H1 (cell line): ENCODE results near the gene ACBD4. TPM values are rescaled to one million over a fixed set of nuclear protein-coding genes. Genes with fewer than 3 reads are reported as not detected.

ENCODE experiments used
- CTCF ChIA-PET: fragments of 300-600 bp; sonication (Branson Sonifier 250); formaldehyde crosslinking; loops from one replicate; lab custom pipeline; 2021; ENCODE audit not compliant: partially characterized antibody; lab: Charles Lee
- POLR2A ChIA-PET: fragments of 300-600 bp; sonication (Branson Sonifier 250); formaldehyde crosslinking; loops from one replicate; lab custom pipeline; 2021; ENCODE audit warnings: inconsistent platforms; ENCODE audit not compliant: partially characterized antibody; lab: Charles Lee
- DNase-seq, 2 experiments: peaks; one replicate each; pipeline versions ENCODE4 v3.0.0 to v3.0.0-alpha.2; 2010 to 2022; ENCODE audit warnings: low spot score in 2 of 2, low read depth in 1 of 2, mixed read lengths in 1 of 2
- FAIRE-seq: peaks from 2 replicates; lab custom pipeline; 2011; peaks lifted over from hg19 to GRCh38; lab: Jason Lieb, UNC
- H2AFZ ChIP-seq: 2 replicates; pipeline ENCODE4 v1.8.1; 2012; ENCODE audit warnings: low read length, inconsistent platforms
- H2AK5ac ChIP-seq: 2 replicates; pipeline ENCODE4 v1.6.1; 2013; ENCODE audit warnings: low read depth, low read length
- H2BK120ac ChIP-seq: replicated peaks from 2 replicates; pipeline ENCODE3; 2013; ENCODE audit warnings: low read depth, low read length, inconsistent platforms
- H2BK12ac ChIP-seq: 2 replicates; pipeline ENCODE4 v1.6.1; 2013; ENCODE audit warnings: low read depth, low read length
- H2BK15ac ChIP-seq: 2 replicates; pipeline ENCODE4 v1.6.1; 2013; ENCODE audit warnings: low read length
- H2BK20ac ChIP-seq: 2 replicates; pipeline ENCODE4 v1.6.1; 2013; ENCODE audit warnings: low read length
- H2BK5ac ChIP-seq: 2 replicates; pipeline ENCODE4 v1.6.1; 2013; ENCODE audit warnings: low read depth, low read length
- H3K14ac ChIP-seq: 2 replicates; pipeline ENCODE4 v1.6.1; 2013; ENCODE audit warnings: inconsistent platforms; ENCODE audit not compliant: insufficient read length
- H3K18ac ChIP-seq: 2 replicates; pipeline ENCODE4 v1.6.1; 2013; ENCODE audit warnings: low read length; ENCODE audit errors: extremely low read depth
- H3K23ac ChIP-seq: 2 replicates; pipeline ENCODE4 v1.6.1; 2013; ENCODE audit warnings: inconsistent platforms; ENCODE audit not compliant: insufficient read length
- H3K23me2 ChIP-seq: 2 replicates; pipeline ENCODE4 v1.6.1; 2013; ENCODE audit warnings: low read depth, low read length
- H3K27ac ChIP-seq: 2 replicates; pipeline ENCODE4 v1.6.1; 2011; ENCODE audit warnings: low read depth, low read length, inconsistent platforms
- H3K27me3 ChIP-seq, 4 experiments: replicated peaks in 1 of 4; 1 replicate in 1 of 4; 2 replicates in 3 of 4; pipeline versions ENCODE4 v1.6.1 to v1.8.1; 2011 to 2013; ENCODE audit warnings: low read length in 3 of 4, mild to moderate bottlenecking in 3 of 4, inconsistent platforms in 2 of 4, mixed read lengths in 2 of 4, moderate library complexity in 1 of 4; ENCODE audit not compliant: control insufficient read depth in 3 of 4, insufficient read depth in 3 of 4; ENCODE audit errors: extremely low read depth in 1 of 4
- H3K36me3 ChIP-seq, 4 experiments: 2 replicates each; pipeline versions ENCODE4 v1.6.1 to v1.8.1; 2011 to 2013; ENCODE audit warnings: mild to moderate bottlenecking in 4 of 4, low read length in 3 of 4, moderate library complexity in 2 of 4, control low read depth in 1 of 4, inconsistent platforms in 1 of 4; ENCODE audit not compliant: insufficient read depth in 4 of 4, control insufficient read depth in 2 of 4
- H3K4ac ChIP-seq: replicated peaks from 2 replicates; pipeline ENCODE3; 2013; ENCODE audit warnings: low read length, low read depth, mixed read lengths, inconsistent platforms; ENCODE audit not compliant: insufficient read length
- H3K4me1 ChIP-seq, 4 experiments: replicated peaks in 1 of 4; 1 replicate in 1 of 4; 2 replicates in 3 of 4; pipeline versions ENCODE4 v1.6.1 to v1.8.1; 2011 to 2013; ENCODE audit warnings: low read length in 3 of 4, inconsistent platforms in 2 of 4, mixed read lengths in 1 of 4; ENCODE audit not compliant: insufficient read depth in 4 of 4, control insufficient read depth in 3 of 4
- H3K4me2 ChIP-seq, 2 experiments: 2 replicates each; pipeline versions ENCODE4 v1.6.1 to v1.8.1; 2011 to 2013; ENCODE audit warnings: low read depth in 2 of 2, low read length in 2 of 2, control low read depth in 1 of 2, inconsistent platforms in 1 of 2, mild to moderate bottlenecking in 1 of 2; ENCODE audit not compliant: insufficient read depth in 1 of 2
- H3K4me3 ChIP-seq, 4 experiments: fragments of 200-600, 300-600 bp in 1 of 4; sonication (generic), shearing (Covaris generic), sonication (Bioruptor Twin) in 1 of 4; 2 replicates each; pipeline versions ENCODE4 v1.5.1 to v1.8.1; 2011 to 2016; ENCODE audit warnings: low read length in 4 of 4, low read depth in 3 of 4, control low read depth in 2 of 4, inconsistent platforms in 2 of 4, mild to moderate bottlenecking in 2 of 4, mixed read lengths in 1 of 4, moderate library complexity in 1 of 4; ENCODE audit not compliant: insufficient read depth in 2 of 4; ENCODE audit errors: extremely low read depth in 1 of 4
- H3K56ac ChIP-seq: replicated peaks from 2 replicates; pipeline ENCODE3; 2013; ENCODE audit warnings: low read depth, mild to moderate bottlenecking, mixed read lengths, low read length, inconsistent platforms; ENCODE audit not compliant: insufficient read length
- H3K79me1 ChIP-seq: 2 replicates; pipeline ENCODE4 v1.6.1; 2013; ENCODE audit warnings: low read depth, low read length, control low read depth
- H3K79me2 ChIP-seq, 2 experiments: 2 replicates each; pipeline versions ENCODE4 v1.6.1 to v1.8.1; 2012 to 2013; ENCODE audit warnings: low read length in 2 of 2, mild to moderate bottlenecking in 2 of 2, inconsistent platforms in 1 of 2; ENCODE audit not compliant: insufficient read depth in 2 of 2, control insufficient read depth in 1 of 2
- H3K9ac ChIP-seq, 4 experiments: replicated peaks in 1 of 4; 1 replicate in 1 of 4; 2 replicates in 3 of 4; pipeline versions ENCODE4 v1.6.1 to v1.8.1; 2011 to 2013; ENCODE audit warnings: low read depth in 3 of 4, low read length in 3 of 4, control low read depth in 2 of 4, mild to moderate bottlenecking in 2 of 4, moderate library complexity in 2 of 4, inconsistent platforms in 1 of 4; ENCODE audit errors: extremely low read depth in 1 of 4
- H3K9me3 ChIP-seq, 2 experiments: 2 replicates each; pipeline versions ENCODE4 v1.6.1 to v1.8.1; 2012 to 2013; ENCODE audit warnings: mild to moderate bottlenecking in 2 of 2, moderate library complexity in 2 of 2, control low read depth in 1 of 2, inconsistent platforms in 1 of 2, low read depth in 1 of 2, low read length in 1 of 2, mixed read lengths in 1 of 2; ENCODE audit not compliant: insufficient read depth in 2 of 2
- H4K20me1 ChIP-seq, 2 experiments: replicated peaks in 1 of 2; 2 replicates each; pipeline versions ENCODE3 to v1.8.1; 2011 to 2013; ENCODE audit warnings: inconsistent platforms in 2 of 2, low read length in 2 of 2, mild to moderate bottlenecking in 1 of 2; ENCODE audit not compliant: insufficient read depth in 2 of 2, control insufficient read depth in 1 of 2
- H4K5ac ChIP-seq: 2 replicates; pipeline ENCODE4 v1.6.1; 2013; ENCODE audit warnings: low read length, low read depth, mixed read lengths, inconsistent platforms; ENCODE audit not compliant: insufficient read length
- H4K8ac ChIP-seq: 2 replicates; pipeline ENCODE4 v1.8.0; 2013; ENCODE audit warnings: mild to moderate bottlenecking, moderate library complexity, low read length, inconsistent platforms; ENCODE audit not compliant: insufficient read depth; ENCODE audit errors: extremely low read depth
- H4K91ac ChIP-seq: replicated peaks from 2 replicates; pipeline ENCODE3; 2013; ENCODE audit warnings: low read length, mixed read lengths, inconsistent platforms; ENCODE audit not compliant: insufficient read length
- BACH1 ChIP-seq: IDR thresholded peaks from 2 replicates; pipeline ENCODE4 v1.6.1; 2012; ENCODE audit warnings: low read length, improper control_type of control experiment
- CHD2 ChIP-seq: IDR thresholded peaks from 2 replicates; pipeline ENCODE4 v1.6.1; 2012; ENCODE audit warnings: low read length, improper control_type of control experiment
- JUN ChIP-seq: IDR thresholded peaks from 2 replicates; pipeline ENCODE4 v1.6.1; 2011; ENCODE audit warnings: low read depth, mild to moderate bottlenecking, improper control_type of control experiment, low read length
- KDM5A ChIP-seq: fragments of 200-600 bp; IDR thresholded peaks from 2 replicates; pipeline ENCODE4 v1.7.1; 2012; ENCODE audit warnings: mild to moderate bottlenecking, low read length, inconsistent platforms, mixed read lengths
- SAP30 ChIP-seq: fragments of 300-600 bp; sonication (generic); IDR thresholded peaks from 2 replicates; pipeline ENCODE4 v1.7.1; 2012; ENCODE audit warnings: low read length, moderate library complexity, mild to moderate bottlenecking, inconsistent platforms; ENCODE audit not compliant: insufficient read depth, insufficient replicate concordance
- SIN3A ChIP-seq, 2 experiments: IDR thresholded peaks in 1 of 2; conservative IDR thresholded peaks in 1 of 2; 2 replicates each; pipeline ENCODE4 v1.6.1; 2011 to 2012; ENCODE audit warnings: low read length in 2 of 2, improper control_type of control experiment in 1 of 2, low read depth in 1 of 2, mild to moderate bottlenecking in 1 of 2
- SIX5 ChIP-seq: IDR thresholded peaks from 2 replicates; pipeline ENCODE4 v1.6.1; 2011; ENCODE audit warnings: mild to moderate bottlenecking, low read depth, low read length
- SP1 ChIP-seq: IDR thresholded peaks from 2 replicates; pipeline ENCODE4 v1.6.1; 2011; ENCODE audit warnings: low read depth, low read length
- SRF ChIP-seq: IDR thresholded peaks from 2 replicates; pipeline ENCODE4 v1.6.1; 2011; ENCODE audit warnings: mild to moderate bottlenecking, low read depth, low read length, moderate library complexity
- TAF1 ChIP-seq: IDR thresholded peaks from 2 replicates; pipeline ENCODE4 v1.6.1; 2011; ENCODE audit warnings: mild to moderate bottlenecking, low read depth, low read length
- TAF7 ChIP-seq: optimal IDR thresholded peaks from 2 replicates; pipeline ENCODE3; 2011; ENCODE audit warnings: low read depth, mild to moderate bottlenecking, inconsistent platforms, low read length, moderate library complexity, borderline replicate concordance
- YY1 ChIP-seq: IDR thresholded peaks from 2 replicates; pipeline ENCODE4 v1.6.1; 2011; ENCODE audit warnings: low read depth, mild to moderate bottlenecking, low read length
- WGBS, 2 experiments: shearing (Covaris generic) in 1 of 2; methylation state at CpG; one replicate each; pipeline versions ENCODE4 v1.1.6 to v1.1.7; 2013 to 2015; ENCODE audit warnings: low lambda C conversion rate in 2 of 2, mixed read lengths in 2 of 2, inconsistent platforms in 1 of 2, low coverage in 1 of 2, missing lambda C conversion rate in 1 of 2; ENCODE audit not compliant: insufficient replicate concordance in 2 of 2, insufficient coverage in 1 of 2, insufficient read length in 1 of 2; ENCODE audit errors: extremely low coverage in 1 of 2, missing lambda C conversion rate in 1 of 2; 5-methylcytosine and 5-hydroxymethylcytosine counted together
- polyA plus RNA-seq, 7 experiments: library from polyadenylated mRNA; depleted of rRNA in 3 of 7; stranded (reverse) in 5 of 7; unstranded in 2 of 7; fragments of >200 nt in 5 of 7; fragments of 200-250 nt in 2 of 7; gene quantifications; 1 replicate in 5 of 7; 2 replicates in 1 of 7; 4 replicates in 1 of 7; pipeline versions ENCODE4 v1.2.1 to v1.2.3, GENCODE V29; 2011 to 2013; ENCODE audit warnings: missing spikeins in 2 of 7, mixed read lengths in 2 of 7
- total RNA-seq: library from RNA; stranded (reverse); fragmentation: NEBNext Ultra II Directional; extraction: Animal tissue kit (Norgen Biotek cat#: 25700); gene quantifications from 2 replicates; pipeline ENCODE4 v1.2.1, GENCODE V29; 2021

Gene ACBD4
- total and polyA plus RNA-seq, 2 of the 8 experiments (the other 6 are each of a cell fraction or from before 2014, with no cell fraction given), result 7.3 to 10.7 TPM

- FAIRE-seq (no peak), DNase-seq (peak in 1 of 2 experiments; percentile 88)
- no peaks in the 10 kb centered on the region for H3K36me3 ChIP-seq
- no peak overlapping the region for H4K5ac ChIP-seq
- H2AK5ac ChIP-seq, result no peak overlapping the region
- CTCF ChIA-PET, result interaction anchor here (0.6 to 9.4 kb wide), 26 partner anchors 8 to 694 kb away, joined by 3 to 187 read pairs (median 4); partner anchors contain the start of genes ACBD4, EFTUD2, FMNL1 and HEXIM2
- H3K4me1 ChIP-seq, result peaks cover 3 to 14% (median 11%) of the 10 kb centered on the region in 4 experiments
- H2BK15ac ChIP-seq, result no peak overlapping the region
- peak overlapping the region; percentile 96 for H2BK5ac ChIP-seq
- peaks cover 0 to 26% of the 10 kb centered on the region in 2 experiments; a peak in 2 of 4 replicates for H3K79me2 ChIP-seq
- WGBS, 2 experiments, result 1% methylated on average over 32 of the region's 32 CpGs; no CpG with 5 or more reads in 1 of the 2 experiments
- H3K79me1 ChIP-seq, result peaks cover 3% of the 10 kb centered on the region; the same call in 1 of the 2 replicates
- 0 out of 2 replicates have a peak overlapping the region, but pooled peaks have one; percentile 39 for H2BK12ac ChIP-seq
- H3K18ac ChIP-seq, result peak overlapping the region; percentile 78
- H3K56ac ChIP-seq, result no peak overlapping the region
- H3K27ac ChIP-seq, result 0 out of 2 replicates have a peak overlapping the region, but pooled peaks have one; percentile 52
- H3K23me2 ChIP-seq, result peaks cover 15% of the 10 kb centered on the region
- no peaks in the 10 kb centered on the region for H3K27me3 ChIP-seq
- H3K4me2 ChIP-seq, result peak overlapping the region; percentile 70 to 86
- H4K8ac ChIP-seq, result 0 out of 2 replicates have a peak overlapping the region, but pooled peaks have one; percentile 62
- peak overlapping the region; percentile 67 to 83 (median 76); a peak in 6 of 7 replicates for H3K9ac ChIP-seq
- no peak overlapping the region for H2AFZ ChIP-seq
- H3K4ac ChIP-seq, result no peak overlapping the region
- no peak overlapping the region for H3K23ac ChIP-seq
- peaks cover 5 to 10% of the 10 kb centered on the region in 2 experiments for H4K20me1 ChIP-seq
- H3K9me3 ChIP-seq, result no peaks in the 10 kb centered on the region
- no peak overlapping the region for H2BK120ac ChIP-seq
- no peak overlapping the region for H4K91ac ChIP-seq
- H3K14ac ChIP-seq, result no peak overlapping the region
- POLR2A ChIA-PET, result interaction anchor here (0.6 to 20.3 kb wide), 75 partner anchors 17 to 395 kb away, joined by 3 to 1076 read pairs (median 4); partner anchors contain the start of genes ACBD4, EFTUD2, FMNL1 and HEXIM2
- H3K4me3 ChIP-seq, result peak overlapping the region; percentile 77 to 93 (median 88)
- H2BK20ac ChIP-seq, result no peak overlapping the region
- TF ChIP-seq SP1 (0 out of 2 replicates have a peak, but pooled peaks have one; percentile 9), YY1 (0 out of 2 replicates have a peak, but pooled peaks have one; percentile 48), JUN (no peak), SAP30 (no peak), SRF (no peak), CHD2 (0 out of 2 replicates have a peak, but pooled peaks have one; percentile 55), SIN3A (conservative IDR thresholded peaks at IDR 0.05 in 1 of 2, IDR thresholded peaks at IDR 0.05 in 1 of 2; ENCODE audit: low read depth in 1 of 2, low read length in 2 of 2) (peak; percentile 80 to 91; a peak in 2 of 4 replicates), TAF1 (peak; percentile 66), SIX5 (no peak), BACH1 (0 out of 2 replicates have a peak, but pooled peaks have one; percentile 5), TAF7 (peak; percentile 75), KDM5A (0 out of 2 replicates have a peak, but pooled peaks have one; percentile 1)
These were observed 13.7 kb downstream of the ACBD4 start for GRCh38 chr17:45149037-45149668.
